ENCODE results near the gene TAOK2. TPM values are rescaled to one million over a fixed set of nuclear protein-coding genes. Genes with fewer than 3 reads are reported as not detected.

The TAOK2 gene
- total and polyA plus RNA-seq, 2 experiments from 2014 or later = 24.5 to 33.4 TPM

DNA sequence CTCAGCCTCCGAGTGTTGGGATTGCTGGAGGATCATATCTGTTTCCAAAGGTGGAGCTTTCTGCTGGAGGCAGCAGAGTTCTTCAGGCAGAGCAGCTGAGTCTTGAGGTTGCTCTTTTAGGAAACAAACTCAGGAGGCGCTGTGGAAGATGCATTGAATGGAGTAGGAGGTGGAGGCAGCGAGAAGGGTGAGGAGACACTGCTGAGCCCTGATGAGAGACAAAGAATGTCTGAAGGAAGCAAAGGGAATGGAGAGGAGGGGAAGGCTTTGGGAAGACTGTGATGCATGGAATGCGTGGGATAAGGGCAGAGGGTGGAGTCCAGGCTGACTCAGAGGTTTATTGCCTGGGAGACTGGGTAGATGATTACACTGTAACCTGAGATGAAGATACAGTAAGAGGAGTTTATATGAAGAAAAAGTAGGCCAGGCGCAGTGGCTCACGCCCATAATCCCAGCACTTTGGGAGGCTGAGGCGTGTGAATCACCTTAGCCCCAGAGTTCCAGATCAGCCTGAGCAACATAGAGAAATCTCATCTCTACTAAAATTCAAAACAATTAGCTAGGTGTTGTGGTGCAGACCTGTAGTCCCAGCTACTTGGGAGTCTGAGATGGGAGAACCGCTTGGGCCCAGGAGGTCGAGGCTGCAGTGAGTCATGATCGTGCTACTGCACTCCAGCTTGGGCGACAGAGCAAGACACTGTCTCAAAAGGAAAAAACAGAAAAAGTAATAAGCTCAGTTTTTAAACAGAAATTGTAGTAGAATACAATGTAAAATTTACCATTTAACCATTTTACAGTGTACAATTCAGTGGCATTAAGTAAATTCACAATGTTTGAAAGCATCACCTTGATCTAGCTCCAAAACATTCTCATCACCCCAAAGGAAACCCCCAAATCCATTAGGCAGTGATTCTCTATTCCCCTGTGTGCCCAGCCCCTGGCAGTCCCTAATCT lies 29.5 kb upstream of the TAOK2 start:
- Histone ChIP-seq H3K27me3 (no peaks in the 10 kb centered on the region), H3K9me3 (ENCODE audit: low read depth) (no peaks in the 10 kb centered on the region), H3K4me3 (no peak overlapping the region), H3K9me2 (replicated peaks; ENCODE audit: insufficient read depth) (no peaks in the 10 kb centered on the region), H3K27ac (peak overlapping the region; percentile 93), H3K79me2 (no peaks in the 10 kb centered on the region), H4K20me1 (ENCODE audit: insufficient read depth, poor library complexity, severe bottlenecking) (no peaks in the 10 kb centered on the region), H3K36me3 (replicated peaks; ENCODE audit: insufficient read depth, low read depth) (no peaks in the 10 kb centered on the region), H3K4me2 (peak overlapping the region; percentile 59), H2AFZ (peak overlapping the region; percentile 8), H3K4me1 (ENCODE audit: insufficient read depth) (peaks cover 19% of the 10 kb centered on the region)
- WGBS (ENCODE audit: low lambda C conversion rate, missing lambda C conversion rate) = 20% methylated on average over 11 of the region's 11 CpGs
- peak; percentile 91 for DNase-seq (ENCODE audit: low spot score)
- no peak for TF ChIP-seq EZH2phosphoT487 (IDR thresholded peaks at IDR 0.05; ENCODE audit: low read depth, severe bottlenecking, unreplicated experiment)
- TF ChIP-seq CTCF (IDR thresholded peaks at IDR 0.05; ENCODE audit: poor library complexity) = peak; percentile 41
- no peak for TF ChIP-seq EZH2 (IDR thresholded peaks at IDR 0.05; ENCODE audit: borderline replicate concordance)

DNA sequence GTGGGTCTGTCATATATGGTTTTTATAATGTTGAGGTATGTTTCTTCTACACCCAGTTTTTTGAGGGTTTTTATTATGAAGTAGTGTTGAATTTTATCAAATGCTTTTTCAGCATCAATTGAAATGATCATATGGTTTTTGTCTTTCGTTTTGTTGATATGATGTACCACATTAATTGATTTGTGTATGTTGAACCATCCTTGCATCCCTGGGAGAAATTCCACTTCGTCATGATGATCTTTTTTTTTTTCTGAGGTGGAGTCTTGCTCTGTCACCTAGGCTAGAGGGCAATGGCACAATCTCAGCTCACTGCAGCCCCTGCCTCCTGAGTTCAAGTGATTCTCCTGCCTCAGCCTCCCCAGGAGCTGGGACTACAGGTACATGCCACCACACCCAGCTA lies 25.8 kb upstream of the TAOK2 start:
- Histone ChIP-seq H3K27ac (no peak overlapping the region), H3K9me3 (ENCODE audit: low read depth) (no peaks in the 10 kb centered on the region), H3K4me1 (ENCODE audit: insufficient read depth) (peaks cover 19% of the 10 kb centered on the region), H3K27me3 (no peaks in the 10 kb centered on the region), H3K36me3 (replicated peaks; ENCODE audit: insufficient read depth, low read depth) (no peaks in the 10 kb centered on the region), H4K20me1 (ENCODE audit: insufficient read depth, poor library complexity, severe bottlenecking) (no peaks in the 10 kb centered on the region), H3K9me2 (replicated peaks; ENCODE audit: insufficient read depth) (no peaks in the 10 kb centered on the region), H3K4me2 (no peak overlapping the region), H3K79me2 (no peaks in the 10 kb centered on the region), H3K4me3 (no peak overlapping the region), H2AFZ (no peak overlapping the region)
- 90% methylated on average over 2 of the region's 2 CpGs for WGBS (ENCODE audit: low lambda C conversion rate, missing lambda C conversion rate)
- no peak for DNase-seq (ENCODE audit: low spot score)
- no peak for TF ChIP-seq CTCF (IDR thresholded peaks at IDR 0.05; ENCODE audit: poor library complexity)
- TF ChIP-seq EZH2phosphoT487 (IDR thresholded peaks at IDR 0.05; ENCODE audit: low read depth, severe bottlenecking, unreplicated experiment) = no peak
- TF ChIP-seq EZH2 (IDR thresholded peaks at IDR 0.05; ENCODE audit: borderline replicate concordance) = no peak

- Histone ChIP-seq H3K36me3 (replicated peaks; ENCODE audit: insufficient read depth, low read depth) (no peaks in the 10 kb centered on the region), H3K4me1 (ENCODE audit: insufficient read depth) (no peaks in the 10 kb centered on the region), H3K4me3 (no peak overlapping the region), H3K79me2 (no peaks in the 10 kb centered on the region), H3K9me3 (ENCODE audit: low read depth) (no peaks in the 10 kb centered on the region), H3K27me3 (no peaks in the 10 kb centered on the region), H3K27ac (peak overlapping the region; percentile 78), H3K4me2 (no peak overlapping the region), H2AFZ (no peak overlapping the region), H3K9me2 (replicated peaks; ENCODE audit: insufficient read depth) (no peaks in the 10 kb centered on the region), H4K20me1 (ENCODE audit: insufficient read depth, poor library complexity, severe bottlenecking) (no peaks in the 10 kb centered on the region)
- DNase-seq (ENCODE audit: low spot score) = no peak
- TF ChIP-seq EZH2 (IDR thresholded peaks at IDR 0.05; ENCODE audit: borderline replicate concordance) = no peak
- TF ChIP-seq EZH2phosphoT487 (IDR thresholded peaks at IDR 0.05; ENCODE audit: low read depth, severe bottlenecking, unreplicated experiment) = no peak
- 86% methylated on average over 4 of the region's 4 CpGs for WGBS (ENCODE audit: low lambda C conversion rate, missing lambda C conversion rate)
These were observed 22.7 kb upstream of the TAOK2 start for GRCh38 chr16:29950806-29951461.
